GM21529 (cell line): Measurements from ENCODE around the gene HOXA7.

Experiments
- ATAC-seq: cut with Tn5 transposase; IDR thresholded peaks from one replicate; pipeline ENCODE4 v1.9.1; 2021; ENCODE audit not compliant: unreplicated experiment

HOXA7 gene

GRCh38 chr7:27138472-27138871 is 18.0 kb downstream of the HOXA7 start:
- no peak for ATAC-seq

GRCh38 chr7:27137640-27138315 is 18.7 kb downstream of the HOXA7 start:
- ATAC-seq: no peak

- ATAC-seq: peak; percentile 50
Measured at GRCh38 chr7:27134392-27134791, 22.1 kb downstream of the HOXA7 start.

GRCh38 chr7:27133409-27134231 is 22.9 kb downstream of the HOXA7 start:
- ATAC-seq: no peak

- ATAC-seq: no peak
Measured at GRCh38 chr7:27132978-27133377, 23.5 kb downstream of the HOXA7 start.

GRCh38 chr7:27132214-27132613 is 24.3 kb downstream of the HOXA7 start:
- ATAC-seq: no peak

- no peak for ATAC-seq
Measured at GRCh38 chr7:27131390-27131819, 25.1 kb downstream of the HOXA7 start.

GRCh38 chr7:27130540-27131389 is 25.7 kb downstream of the HOXA7 start, which contains the start of gene HOXA4:
Gene HOXA4, minus strand, starts transcription at chr7:27130757. Its CDS starts 24 bp downstream, at chr7:27130733.
- ATAC-seq: peak; percentile 73

- no peak for ATAC-seq
Measured at GRCh38 chr7:27129729-27130539, 26.5 kb downstream of the HOXA7 start.

- ATAC-seq: no peak
Measured at GRCh38 chr7:27128776-27129728, 27.4 kb downstream of the HOXA7 start.

GRCh38 chr7:27128034-27128433 is 28.4 kb downstream of the HOXA7 start:
- ATAC-seq: no peak

- no peak for ATAC-seq
Measured at GRCh38 chr7:27126596-27127327, 29.7 kb downstream of the HOXA7 start.

GRCh38 chr7:27125986-27126394 is 30.5 kb downstream of the HOXA7 start:
- no peak for ATAC-seq

- no peak for ATAC-seq
Measured at GRCh38 chr7:27124902-27125689, 31.4 kb downstream of the HOXA7 start.

GRCh38 chr7:27124096-27124901 is 32.2 kb downstream of the HOXA7 start:
- no peak for ATAC-seq

GRCh38 chr7:27123477-27124053 is 32.9 kb downstream of the HOXA7 start:
- ATAC-seq: no peak

GRCh38 chr7:27123007-27123476 is 33.4 kb downstream of the HOXA7 start:
- no peak for ATAC-seq
